Measurements from ENCODE around the gene RSRP1. TPM values are rescaled to one million over a fixed set of nuclear protein-coding genes. Genes with fewer than 3 reads are reported as not detected.

Gene RSRP1
- total and polyA plus RNA-seq, 2 of the 8 experiments (the other 6 are each of a cell fraction or from before 2014, with no cell fraction given): 32.9 to 59.4 TPM

- H4K91ac ChIP-seq (replicated peaks; ENCODE audit: insufficient read length, low read length): no peak overlapping the region
- FAIRE-seq (no peak), DNase-seq (ENCODE audit: low read depth in 1 of 2, low spot score in 2 of 2) (no peak)
- no peaks in the 10 kb centered on the region for H3K79me1 ChIP-seq (ENCODE audit: low read depth, low read length)
- no peak overlapping the region for H2BK120ac ChIP-seq (replicated peaks; ENCODE audit: low read depth, low read length)
- no peak overlapping the region for H2AFZ ChIP-seq (ENCODE audit: low read length)
- no peak overlapping the region for H2BK15ac ChIP-seq (ENCODE audit: low read length)
- H3K36me3 ChIP-seq (ENCODE audit: control insufficient read depth in 2 of 4, insufficient read depth in 4 of 4, low read length in 3 of 4): peaks cover 13 to 53% (median 29%) of the 10 kb centered on the region in 4 experiments
- H4K5ac ChIP-seq (ENCODE audit: insufficient read length, low read depth, low read length): no peak overlapping the region
- no peak overlapping the region for H3K23ac ChIP-seq (ENCODE audit: insufficient read length)
- no peaks in the 10 kb centered on the region for H3K27me3 ChIP-seq (replicated peaks in 1 of 4; ENCODE audit: control insufficient read depth in 3 of 4, extremely low read depth in 1 of 4, insufficient read depth in 3 of 4, low read length in 3 of 4)
- H3K4me3 ChIP-seq (ENCODE audit: extremely low read depth in 1 of 4, insufficient read depth in 2 of 4, low read depth in 3 of 4, low read length in 4 of 4): no peak overlapping the region
- no peaks in the 10 kb centered on the region for H3K79me2 ChIP-seq (ENCODE audit: control insufficient read depth in 1 of 2, insufficient read depth in 2 of 2, low read length in 2 of 2)
- H3K9ac ChIP-seq (replicated peaks in 1 of 4; ENCODE audit: extremely low read depth in 1 of 4, low read depth in 3 of 4, low read length in 3 of 4): no peak overlapping the region
- no peaks in the 10 kb centered on the region for H3K9me3 ChIP-seq (ENCODE audit: insufficient read depth in 2 of 2, low read depth in 1 of 2, low read length in 1 of 2)
- H3K56ac ChIP-seq (replicated peaks; ENCODE audit: insufficient read length, low read depth, low read length): no peak overlapping the region
- H4K8ac ChIP-seq (ENCODE audit: extremely low read depth, insufficient read depth, low read length): no peak overlapping the region
- no peak for TF ChIP-seq SP4 (IDR thresholded peaks at IDR 0.05; ENCODE audit: low read length)
- no peak for TF ChIP-seq GABPA (IDR thresholded peaks at IDR 0.05; ENCODE audit: borderline replicate concordance, insufficient read depth, low read length)
- no peak for TF ChIP-seq RNF2 (IDR thresholded peaks at IDR 0.05; ENCODE audit: borderline replicate concordance, low read depth, low read length, missing control alignments, poor library complexity, severe bottlenecking)
- TF ChIP-seq CBX8 (IDR thresholded peaks at IDR 0.05; ENCODE audit: borderline replicate concordance, low read depth, low read length): no peak
- no peak overlapping the region for H3K4me2 ChIP-seq (ENCODE audit: insufficient read depth in 1 of 2, low read depth in 2 of 2, low read length in 2 of 2)
- no peak overlapping the region for H3K14ac ChIP-seq (ENCODE audit: insufficient read length)
- H3K4ac ChIP-seq (replicated peaks; ENCODE audit: insufficient read length, low read depth, low read length): no peak overlapping the region
- no peaks in the 10 kb centered on the region for H3K23me2 ChIP-seq (ENCODE audit: low read depth, low read length)
- ChIA-PET POLR2A (ENCODE audit: partially characterized antibody) (interaction anchor here (1.5 kb wide), 1 partner anchor 10 kb away, joined by 10 read pairs; the partner anchor contains the start of gene SYF2), CTCF (ENCODE audit: partially characterized antibody) (no interaction called here)
- 90% methylated on average over 4 of the region's 4 CpGs; no CpG with 5 or more reads in 1 of the 2 experiments for WGBS, 2 experiments (ENCODE audit: extremely low coverage in 1 of 2, insufficient coverage in 1 of 2, insufficient read length in 1 of 2, insufficient replicate concordance in 2 of 2, low coverage in 1 of 2, low lambda C conversion rate in 2 of 2, missing lambda C conversion rate in 1 of 2)
- no peak overlapping the region for H2BK20ac ChIP-seq (ENCODE audit: low read length)
- no peaks in the 10 kb centered on the region for H4K20me1 ChIP-seq (replicated peaks in 1 of 2; ENCODE audit: control insufficient read depth in 1 of 2, insufficient read depth in 2 of 2, low read length in 2 of 2)
- no peak overlapping the region for H3K18ac ChIP-seq (ENCODE audit: extremely low read depth, low read length)
- H3K27ac ChIP-seq (ENCODE audit: low read depth, low read length): no peak overlapping the region
- no peak overlapping the region for H2AK5ac ChIP-seq (ENCODE audit: low read depth, low read length)
- no peak overlapping the region for H2BK12ac ChIP-seq (ENCODE audit: low read depth, low read length)
- H2BK5ac ChIP-seq (ENCODE audit: low read depth, low read length): no peak overlapping the region
- no peaks in the 10 kb centered on the region for H3K4me1 ChIP-seq (replicated peaks in 1 of 4; ENCODE audit: control insufficient read depth in 3 of 4, insufficient read depth in 4 of 4, low read length in 3 of 4)
Observed at GRCh38 chr1:25222606-25223005, 24.6 kb downstream of the RSRP1 start.
